GM19025 (cell line): Measurements from ENCODE around the gene ZNF217.
"Not testable (repeated sequence)": the region's sequence is repeated elsewhere in the genome, so short reads cannot be mapped to it uniquely, and the experiment has no call there.

Source experiments
- ATAC-seq: cut with Tn5 transposase; IDR thresholded peaks from one replicate; pipeline ENCODE4 v1.9.1; 2021; ENCODE audit warnings: mild to moderate bottlenecking, low read depth, moderate library complexity; ENCODE audit not compliant: unreplicated experiment

ZNF217 gene

DNA sequence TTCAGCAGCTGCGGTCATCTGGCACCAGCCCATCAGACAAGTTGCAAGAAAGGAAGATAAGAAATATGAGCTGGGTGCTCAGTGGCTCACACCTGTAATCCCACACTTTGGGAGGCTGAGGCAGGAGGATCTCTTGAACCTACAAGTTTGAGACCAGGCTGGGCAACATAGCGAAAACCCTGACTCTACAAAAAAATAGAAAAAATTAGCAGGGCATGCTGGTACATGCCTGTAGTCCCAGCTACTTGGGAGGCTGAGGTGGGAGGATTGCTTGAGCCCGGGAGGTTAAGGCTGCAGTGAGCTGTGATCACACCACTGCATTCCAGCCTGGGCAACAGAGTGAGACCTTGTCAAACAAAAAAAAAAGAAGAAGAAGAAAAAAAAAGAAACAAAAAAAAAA, 57.3 kb downstream of the ZNF217 start:
- not testable (repeated sequence) for ATAC-seq

GRCh38 chr20:53535878-53536277, 57.8 kb downstream of the ZNF217 start:
- no peak for ATAC-seq

DNA sequence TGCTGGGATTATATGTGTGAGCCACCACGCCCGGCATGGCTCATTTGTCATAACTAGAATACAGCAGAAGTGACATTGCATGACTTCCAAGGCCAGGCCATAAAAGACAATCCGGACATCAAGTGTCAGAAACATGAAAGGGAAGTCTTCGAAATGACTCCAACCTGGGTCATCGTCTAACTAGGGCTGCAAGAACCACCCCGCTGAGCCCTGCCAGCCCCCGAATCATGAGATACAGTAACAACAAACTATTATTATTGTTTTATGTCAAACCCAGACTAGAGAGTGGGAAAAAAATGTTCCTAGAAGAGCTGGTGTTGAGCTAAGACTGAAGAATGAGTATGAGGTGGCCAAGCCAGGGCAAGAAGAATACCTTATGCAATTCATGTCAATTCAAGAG, 59.6 kb downstream of the ZNF217 start:
- no peak for ATAC-seq

DNA sequence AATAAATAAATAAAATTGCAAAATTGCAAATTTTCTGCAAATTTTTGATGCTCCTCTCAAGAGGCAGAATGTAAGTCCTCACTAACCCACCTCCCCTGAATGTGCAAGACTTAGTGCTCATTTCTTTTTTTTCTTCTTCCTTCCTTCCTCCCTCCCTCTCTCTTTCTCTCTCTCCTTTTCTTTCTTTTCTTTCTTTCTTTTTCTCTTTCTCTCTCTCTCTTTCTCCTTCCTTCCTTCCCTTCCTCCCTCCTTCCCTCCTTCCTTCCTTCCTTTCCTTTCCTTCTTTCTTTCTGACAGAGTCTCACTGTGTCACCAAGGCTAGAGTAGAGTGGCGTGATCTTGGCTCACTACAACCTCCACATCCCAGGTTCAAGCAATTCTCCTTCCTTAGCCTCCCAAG, 60.1 kb downstream of the ZNF217 start:
- no peak for ATAC-seq

GRCh38 chr20:53532654-53533312, 60.9 kb downstream of the ZNF217 start:
- ATAC-seq: not testable (repeated sequence)

- no peak for ATAC-seq
Measured at GRCh38 chr20:53530440-53530839, 63.2 kb downstream of the ZNF217 start.

DNA sequence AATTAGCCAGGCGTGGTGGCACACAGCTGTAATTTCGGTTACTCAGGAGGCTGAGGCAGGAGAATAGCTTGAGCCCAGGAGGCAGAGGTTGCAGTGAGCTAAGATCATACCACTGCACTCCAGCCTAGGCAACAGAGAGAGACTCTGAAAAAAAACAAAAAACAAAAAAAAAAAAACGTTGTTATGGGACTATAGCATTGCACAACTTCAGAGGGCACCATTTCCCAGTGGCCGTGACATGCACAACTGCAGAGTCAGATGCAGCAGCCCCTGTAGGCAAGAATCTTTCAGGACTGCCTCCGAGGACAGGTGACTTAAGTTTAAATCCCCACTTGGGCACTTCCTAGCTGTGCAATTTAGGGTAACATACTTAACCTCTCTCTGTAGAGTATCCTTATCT, 64.0 kb downstream of the ZNF217 start:
- ATAC-seq: no peak

GRCh38 chr20:53527196-53527595, 66.4 kb downstream of the ZNF217 start:
- no peak for ATAC-seq

DNA sequence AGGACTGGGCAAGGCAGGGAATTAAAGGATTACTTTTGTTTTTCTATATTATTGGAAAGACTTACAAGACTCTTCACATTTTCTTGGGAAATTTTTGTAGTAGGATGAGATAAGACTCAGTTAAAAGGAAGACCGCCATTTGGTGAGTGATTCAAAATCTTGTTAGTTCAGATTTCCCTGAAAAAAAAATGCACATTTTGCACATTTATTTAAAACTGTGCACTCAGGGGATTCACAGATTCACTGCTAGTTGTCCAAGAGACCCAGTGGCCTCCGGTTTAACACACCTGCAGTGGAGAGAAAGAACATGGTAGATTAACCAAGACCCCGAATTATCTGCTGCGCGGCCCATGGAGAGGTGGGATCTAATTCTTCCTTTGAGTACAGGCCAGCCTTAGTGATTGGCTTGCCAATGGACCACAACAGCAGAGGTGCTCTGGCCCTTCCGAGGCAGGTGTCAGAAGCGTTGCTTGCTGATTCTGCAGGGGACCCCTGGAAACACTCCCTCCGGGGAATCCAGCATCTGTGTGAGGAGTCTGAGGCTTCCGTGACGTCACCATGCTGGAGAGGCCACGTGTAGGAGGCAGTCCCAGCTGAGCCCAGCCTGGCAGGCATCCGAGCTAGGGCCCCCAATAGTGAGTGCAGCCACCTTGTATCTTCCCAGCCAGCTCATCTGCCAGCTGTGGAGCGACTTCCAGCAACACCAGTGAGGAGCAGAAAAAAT, 68.9 kb downstream of the ZNF217 start:
- ATAC-seq: no peak

DNA sequence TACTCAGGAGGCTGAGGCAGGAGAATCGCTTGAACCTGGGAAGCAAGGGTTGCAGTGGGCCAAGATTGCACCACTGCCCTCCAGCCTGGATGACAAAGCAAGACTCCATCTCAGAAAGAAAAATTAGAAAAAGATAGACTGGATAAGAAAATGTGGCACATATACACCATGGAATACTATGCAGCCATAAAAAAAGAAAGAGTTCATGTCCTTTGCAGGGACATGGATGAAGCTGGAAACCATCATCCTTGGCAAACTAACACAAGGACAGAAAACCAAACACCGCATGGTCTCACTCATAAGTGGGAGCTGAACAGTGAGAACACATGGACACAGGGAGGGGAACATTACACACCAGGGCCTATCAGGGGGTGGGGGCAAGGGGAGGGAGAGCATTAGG, 70.0 kb downstream of the ZNF217 start:
- not testable (repeated sequence) for ATAC-seq

- ATAC-seq: no peak
Measured at GRCh38 chr20:53522696-53523095, 70.9 kb downstream of the ZNF217 start.

DNA sequence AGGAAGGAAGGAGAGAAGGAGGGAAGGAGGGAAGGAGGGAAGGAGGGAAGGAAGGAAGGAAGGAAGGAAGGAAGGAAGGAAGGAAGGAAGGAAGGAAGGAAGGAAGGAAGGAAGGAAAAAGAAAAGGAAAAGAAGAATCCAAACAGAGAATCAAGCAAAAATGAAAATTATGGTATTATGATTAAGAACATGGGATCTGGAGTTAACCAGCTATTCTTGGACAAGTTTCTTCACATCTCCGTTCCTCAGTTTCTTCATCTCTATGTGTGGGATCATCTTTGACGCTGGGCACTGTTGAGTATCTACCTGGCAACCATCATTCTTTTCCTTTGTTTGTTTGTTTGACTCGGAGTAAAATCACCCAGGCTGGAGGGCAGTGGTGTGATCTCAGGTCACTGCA, 71.6 kb downstream of the ZNF217 start:
- ATAC-seq: no peak

- not testable (repeated sequence) for ATAC-seq
Measured at GRCh38 chr20:53521421-53521820, 72.2 kb downstream of the ZNF217 start.

- ATAC-seq: no peak
Measured at GRCh38 chr20:53517146-53517545, 76.5 kb downstream of the ZNF217 start.
